ENCODE results near the gene DOCK9. TPM values are rescaled to one million over a fixed set of nuclear protein-coding genes. Genes with fewer than 3 reads are reported as not detected.

Gene DOCK9
- total RNA-seq, 1 donor from 2014 or later = 25.5 TPM

DNA sequence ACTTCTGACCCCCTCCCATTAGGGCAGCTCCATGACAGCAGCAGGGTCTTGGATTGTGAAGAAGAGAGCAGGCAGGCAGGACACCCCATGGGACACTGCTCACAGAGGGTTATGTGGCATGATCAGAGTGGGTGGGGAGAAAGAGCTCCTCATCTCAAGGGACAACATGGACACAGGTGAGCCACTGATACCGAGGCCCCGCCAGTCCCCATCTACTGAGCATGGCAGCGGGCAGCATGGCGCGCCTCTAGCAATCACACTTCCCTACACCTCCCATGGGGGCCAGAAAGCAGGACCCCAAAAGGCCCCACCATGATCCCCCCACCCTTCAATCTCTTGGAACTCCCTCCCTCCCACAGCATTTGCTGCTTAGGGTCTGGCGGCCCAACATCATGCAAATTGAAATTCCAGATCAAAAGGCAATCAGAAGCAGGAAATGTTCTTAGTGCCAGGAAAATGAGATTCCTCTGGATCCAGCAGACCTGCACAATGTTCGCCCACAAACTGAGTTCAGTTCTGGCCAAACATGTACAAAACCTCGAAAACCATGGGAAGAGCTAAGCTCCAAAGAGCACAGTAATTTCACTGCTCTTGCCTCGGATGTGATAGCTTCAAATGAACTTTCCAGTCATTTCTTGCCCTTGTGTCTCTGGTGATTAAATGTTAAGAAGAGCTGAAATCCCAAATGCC, 14.8 kb downstream of the DOCK9 start:
- TF ChIP-seq CTCF (IDR thresholded peaks at IDR 0.05) = no peak
- H3K36me3 Mint-ChIP-seq (ENCODE audit: low read depth) = no peaks in the 10 kb centered on the region
- no peak overlapping the region for H3K4me3 Mint-ChIP-seq
- intact Hi-C loops (cut with micrococcal nuclease) = no loop called here
- H3K27ac Mint-ChIP-seq = no peak overlapping the region
- no peaks in the 10 kb centered on the region for H3K4me1 Mint-ChIP-seq
- no peaks in the 10 kb centered on the region for H3K9me3 Mint-ChIP-seq
- CTCF ChIA-PET = no interaction called here
- H3K27me3 Mint-ChIP-seq = no peaks in the 10 kb centered on the region
- ATAC-seq (ENCODE audit: low read depth) = no peak
- POLR2A ChIA-PET = no interaction called here
- DNase-seq = no peak

- POLR2A ChIA-PET = no interaction called here
- no peak for TF ChIP-seq CTCF (IDR thresholded peaks at IDR 0.05)
- Mint-ChIP-seq H3K27me3 (no peaks in the 10 kb centered on the region), H3K4me3 (no peak overlapping the region), H3K27ac (no peak overlapping the region), H3K9me3 (no peaks in the 10 kb centered on the region), H3K4me1 (no peaks in the 10 kb centered on the region), H3K36me3 (ENCODE audit: low read depth) (no peaks in the 10 kb centered on the region)
- ATAC-seq (ENCODE audit: low read depth) (no peak), DNase-seq (no peak)
- intact Hi-C loops (cut with micrococcal nuclease) = no loop called here
- CTCF ChIA-PET = no interaction called here
These were observed 16.3 kb downstream of the DOCK9 start for GRCh38 chr13:98961503-98962105.

GRCh38 chr13:98960606-98961502, 17.0 kb downstream of the DOCK9 start:
- intact Hi-C loops (cut with micrococcal nuclease) = no loop called here
- ChIA-PET CTCF (no interaction called here), POLR2A (no interaction called here)
- Mint-ChIP-seq H3K9me3 (no peaks in the 10 kb centered on the region), H3K27me3 (no peaks in the 10 kb centered on the region), H3K4me1 (no peaks in the 10 kb centered on the region), H3K36me3 (ENCODE audit: low read depth) (no peaks in the 10 kb centered on the region), H3K27ac (no peak overlapping the region), H3K4me3 (no peak overlapping the region)
- ATAC-seq (ENCODE audit: low read depth) (no peak), DNase-seq (no peak)
- TF ChIP-seq CTCF (IDR thresholded peaks at IDR 0.05) = no peak

DNA sequence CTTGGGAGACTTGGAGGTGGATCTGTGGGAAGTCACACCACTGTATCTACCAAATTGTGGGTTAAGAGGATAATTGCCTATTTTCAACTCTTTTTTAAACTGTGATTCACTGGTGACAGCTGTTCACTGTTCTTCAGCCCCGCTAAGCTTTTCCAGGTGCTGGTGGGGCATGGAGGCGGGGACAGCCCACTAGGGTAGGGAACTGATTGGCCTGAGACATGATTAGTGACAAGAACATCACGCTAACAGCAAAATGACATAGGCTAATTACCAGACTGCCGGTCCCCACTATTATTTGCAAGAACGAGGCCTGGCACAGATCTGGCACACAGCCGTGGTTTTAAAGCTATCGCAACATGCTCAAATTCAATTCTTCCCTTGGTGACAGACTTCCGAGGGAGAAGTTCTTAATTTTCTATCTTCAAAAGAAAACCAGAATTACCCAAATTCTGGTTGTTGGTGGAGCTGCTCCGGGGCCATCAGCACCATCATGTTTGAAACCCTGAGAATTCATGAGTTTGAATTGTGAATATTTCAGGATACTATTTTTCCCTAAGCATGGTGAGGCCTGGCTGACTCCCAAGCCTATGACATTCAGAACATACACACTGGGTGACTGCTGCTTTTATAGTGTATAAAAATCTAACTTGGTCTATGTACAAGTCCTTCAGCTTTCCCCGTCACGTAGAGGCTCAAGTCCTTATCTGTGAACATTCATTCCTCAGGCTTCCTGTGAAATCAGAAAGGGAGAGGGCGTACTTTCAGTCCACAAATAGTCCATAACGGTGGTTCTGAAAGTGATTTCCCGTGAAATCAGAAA, 17.9 kb downstream of the DOCK9 start:
- no peaks in the 10 kb centered on the region for H3K9me3 Mint-ChIP-seq
- intact Hi-C loops (cut with micrococcal nuclease) = no loop called here
- H3K36me3 Mint-ChIP-seq (ENCODE audit: low read depth) = no peaks in the 10 kb centered on the region
- no peak for ATAC-seq (ENCODE audit: low read depth)
- ChIA-PET POLR2A (no interaction called here), CTCF (no interaction called here)
- H3K4me3 Mint-ChIP-seq = no peak overlapping the region
- no peaks in the 10 kb centered on the region for H3K4me1 Mint-ChIP-seq
- no peaks in the 10 kb centered on the region for H3K27me3 Mint-ChIP-seq
- DNase-seq = no peak
- H3K27ac Mint-ChIP-seq = no peak overlapping the region
- no peak for TF ChIP-seq CTCF (IDR thresholded peaks at IDR 0.05)
